ENCODE data around the gene GXYLT2. TPM values are rescaled to one million over a fixed set of nuclear protein-coding genes. Genes with fewer than 3 reads are reported as not detected.

The GXYLT2 gene
- total and polyA plus RNA-seq, 7 donors = 0.04 to 5.9 (median 0.84) TPM

GRCh38 chr3:73010158-73010557 is 122.3 kb downstream of the GXYLT2 start:
- WGBS, 3 donors = 91% methylated on average over 6 of the region's 6 CpGs
- ATAC-seq = no peak

GRCh38 chr3:73018298-73018697 is 130.5 kb downstream of the GXYLT2 start:
- no peaks in the 10 kb centered on the region for H3K9me3 ChIP-seq
- DNase-seq (no peak), ATAC-seq (no peak)
- intact Hi-C loops (cut with DNase I) = no loop called here
- H3K27ac ChIP-seq = no peak overlapping the region
- peaks cover 0 to 2% of the 10 kb centered on the region in 2 donors for H3K36me3 ChIP-seq (ENCODE audit: insufficient read depth in 1 of 2, low read depth in 1 of 2)
- 93 to 96% (median 95%) methylated on average over 4 of the region's 4 CpGs for WGBS, 3 donors
- H3K4me3 ChIP-seq = no peak overlapping the region
- TF ChIP-seq CTCF (IDR thresholded peaks at IDR 0.05) = no peak
- H3K27me3 ChIP-seq (ENCODE audit: insufficient read depth in 3 of 3, low read length in 2 of 3) = no peaks in the 10 kb centered on the region
- H3K4me1 ChIP-seq = peaks cover 31% of the 10 kb centered on the region

More at GRCh38 chr3:73010158-73010557, 122.3 kb downstream of the GXYLT2 start:
- TF ChIP-seq CTCF (IDR thresholded peaks at IDR 0.05) = no peak
- no peak overlapping the region for H3K27ac ChIP-seq
- H3K9me3 ChIP-seq = no peaks in the 10 kb centered on the region
- H3K4me3 ChIP-seq = no peak overlapping the region
- DNase-seq = no peak
- H3K4me1 ChIP-seq = peaks cover 36% of the 10 kb centered on the region
- intact Hi-C loops (cut with DNase I) = no loop called here
- H3K36me3 ChIP-seq (ENCODE audit: insufficient read depth in 1 of 2, low read depth in 1 of 2) = peaks cover 0 to 15% of the 10 kb centered on the region in 2 donors
- H3K27me3 ChIP-seq (ENCODE audit: insufficient read depth in 3 of 3, low read length in 2 of 3) = no peaks in the 10 kb centered on the region

DNA sequence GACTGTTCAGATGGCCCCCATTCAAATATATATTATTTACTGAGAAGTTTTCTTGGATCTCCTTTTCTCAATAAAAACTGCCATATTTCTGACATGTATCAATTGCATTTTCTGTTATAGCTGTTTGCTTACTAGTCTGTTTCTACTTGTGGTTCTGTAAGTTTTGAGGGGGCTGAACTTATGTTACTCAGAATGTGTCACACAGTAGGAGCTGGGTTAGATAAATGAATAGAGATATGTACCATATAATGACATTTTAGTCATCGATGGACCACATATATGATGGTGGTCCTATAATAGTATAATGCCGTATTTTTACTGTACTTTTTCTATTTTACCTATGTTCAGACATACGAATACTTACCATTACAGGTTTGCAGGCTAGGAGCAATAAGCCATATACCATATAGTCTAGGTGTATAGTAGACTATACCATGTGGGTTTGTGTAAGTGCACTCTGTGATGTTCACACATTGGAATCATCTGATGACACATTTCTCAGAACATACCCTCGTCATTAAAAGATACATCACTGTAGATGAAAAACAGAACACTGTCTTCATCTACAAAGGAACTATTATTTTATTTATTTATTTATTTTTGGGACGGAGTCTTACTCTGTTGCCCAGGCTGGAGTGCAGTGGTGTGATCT is 131.1 kb downstream of the GXYLT2 start:
- H3K9me3 ChIP-seq = no peaks in the 10 kb centered on the region
- no peaks in the 10 kb centered on the region for H3K27me3 ChIP-seq (ENCODE audit: insufficient read depth in 3 of 3, low read length in 2 of 3)
- intact Hi-C loops (cut with DNase I) = no loop called here
- peaks cover 0 to 2% of the 10 kb centered on the region in 2 donors for H3K36me3 ChIP-seq (ENCODE audit: insufficient read depth in 1 of 2, low read depth in 1 of 2)
- peaks cover 37% of the 10 kb centered on the region for H3K4me1 ChIP-seq
- ATAC-seq = no peak
- H3K4me3 ChIP-seq = no peak overlapping the region
- H3K27ac ChIP-seq = no peak overlapping the region
- DNase-seq = no peak
- TF ChIP-seq CTCF (IDR thresholded peaks at IDR 0.05) = no peak
- 75 to 92% (median 78%) methylated on average over 5 of the region's 5 CpGs for whole genome bisulfite sequencing, 3 donors

DNA sequence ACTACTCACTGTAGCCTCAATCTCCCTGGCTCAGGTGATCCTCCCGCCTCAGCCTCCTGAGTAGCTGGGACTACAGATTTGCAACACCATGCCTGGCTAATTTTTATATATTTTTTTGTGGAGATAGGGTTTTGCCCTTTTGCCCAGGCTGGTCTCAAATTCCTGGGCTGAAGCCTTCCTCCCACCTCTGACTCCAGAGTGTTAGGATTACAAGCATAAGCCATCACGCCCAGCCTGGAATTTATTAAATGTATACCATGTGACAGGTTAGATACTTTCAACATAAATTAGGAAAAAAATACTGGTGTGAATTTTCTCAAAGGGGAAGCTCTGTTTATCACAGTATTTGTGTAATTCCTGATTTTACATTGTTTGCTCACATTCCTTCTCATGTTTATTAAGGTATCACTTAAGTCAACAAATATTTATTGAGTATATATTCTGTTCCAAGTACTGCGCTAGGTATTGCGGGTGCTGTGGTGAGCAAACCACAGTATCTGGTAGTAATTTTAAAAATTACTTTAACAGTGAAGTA is 133.5 kb downstream of the GXYLT2 start:
- H3K9me3 ChIP-seq = no peaks in the 10 kb centered on the region
- peaks cover 0 to 2% of the 10 kb centered on the region in 2 donors for H3K36me3 ChIP-seq (ENCODE audit: insufficient read depth in 1 of 2, low read depth in 1 of 2)
- intact Hi-C loops (cut with DNase I) = no loop called here
- no peak for TF ChIP-seq CTCF (IDR thresholded peaks at IDR 0.05)
- ATAC-seq (no peak), DNase-seq (no peak)
- no peak overlapping the region for H3K4me3 ChIP-seq
- no peaks in the 10 kb centered on the region for H3K27me3 ChIP-seq (ENCODE audit: insufficient read depth in 3 of 3, low read length in 2 of 3)
- no peak overlapping the region for H3K27ac ChIP-seq
- H3K4me1 ChIP-seq = peaks cover 58% of the 10 kb centered on the region
- WGBS, 3 donors = 49 to 89% (median 65%) methylated on average over 4 of the region's 4 CpGs

DNA sequence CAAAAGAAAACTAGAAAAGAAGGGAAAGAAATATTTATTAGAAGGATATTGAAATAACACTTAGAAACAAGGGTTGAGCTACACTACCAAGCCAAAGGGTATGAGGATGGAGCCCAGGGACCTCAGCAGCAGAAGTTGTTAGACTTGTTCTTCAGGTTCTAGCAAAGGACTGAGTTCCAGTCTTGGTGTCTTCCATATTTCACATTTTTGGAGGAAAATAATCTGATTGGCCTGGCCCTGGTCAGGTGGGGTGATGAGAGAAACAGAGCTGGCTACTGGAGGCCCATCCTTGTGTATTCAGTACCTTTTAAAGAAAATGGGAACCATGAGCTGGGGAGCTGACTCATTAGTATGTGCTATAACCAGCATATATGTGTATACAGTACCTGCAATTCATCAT is 137.0 kb downstream of the GXYLT2 start:
- Histone ChIP-seq H3K9me3 (no peaks in the 10 kb centered on the region), H3K27ac (no peak overlapping the region), H3K36me3 (ENCODE audit: insufficient read depth in 1 of 2, low read depth in 1 of 2) (no peaks in the 10 kb centered on the region), H3K27me3 (ENCODE audit: insufficient read depth in 3 of 3, low read length in 2 of 3) (no peaks in the 10 kb centered on the region), H3K4me3 (no peak overlapping the region), H3K4me1 (peaks cover 65% of the 10 kb centered on the region)
- intact Hi-C loops (cut with DNase I) = no loop called here
- DNase-seq (no peak), ATAC-seq (no peak)
- no peak for TF ChIP-seq CTCF (IDR thresholded peaks at IDR 0.05)
